ENCODE data around the gene OR10D3. TPM values are rescaled to one million over a fixed set of nuclear protein-coding genes. Genes with fewer than 3 reads are reported as not detected.
"Not testable (repeated sequence)": the region's sequence is repeated elsewhere in the genome, so short reads cannot be mapped to it uniquely, and the experiment has no call there.

OR10D3 gene
- polyA plus RNA-seq, 1 experiment = not detected

DNA sequence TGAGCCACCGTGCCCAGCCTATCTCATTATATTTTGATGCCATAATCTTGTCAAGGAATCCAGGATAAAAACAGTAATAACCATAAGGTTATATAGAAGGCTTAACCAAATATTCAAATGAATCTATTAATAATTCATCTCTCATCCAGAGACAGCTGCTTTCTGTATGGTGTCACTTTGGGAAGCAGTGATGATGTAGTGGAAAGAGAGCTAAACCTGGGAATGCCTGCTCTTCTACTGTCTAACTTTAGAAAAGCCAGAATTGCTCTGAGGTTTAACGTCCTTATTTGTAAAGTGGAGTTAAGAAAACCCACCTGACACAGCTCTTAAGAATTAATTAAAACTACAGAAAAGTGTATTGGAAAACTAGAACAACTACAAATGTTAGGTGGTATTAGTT lies 29.3 kb upstream of the OR10D3 start:
- Histone ChIP-seq H3K4me3 (ENCODE audit: low read depth, low read length) (no peak overlapping the region), H3K36me3 (ENCODE audit: control insufficient read depth, insufficient read depth, low read length) (no peaks in the 10 kb centered on the region), H3K27me3 (ENCODE audit: control insufficient read depth, insufficient read depth, low read length) (no peaks in the 10 kb centered on the region)
- TF ChIP-seq, protein P1, sequence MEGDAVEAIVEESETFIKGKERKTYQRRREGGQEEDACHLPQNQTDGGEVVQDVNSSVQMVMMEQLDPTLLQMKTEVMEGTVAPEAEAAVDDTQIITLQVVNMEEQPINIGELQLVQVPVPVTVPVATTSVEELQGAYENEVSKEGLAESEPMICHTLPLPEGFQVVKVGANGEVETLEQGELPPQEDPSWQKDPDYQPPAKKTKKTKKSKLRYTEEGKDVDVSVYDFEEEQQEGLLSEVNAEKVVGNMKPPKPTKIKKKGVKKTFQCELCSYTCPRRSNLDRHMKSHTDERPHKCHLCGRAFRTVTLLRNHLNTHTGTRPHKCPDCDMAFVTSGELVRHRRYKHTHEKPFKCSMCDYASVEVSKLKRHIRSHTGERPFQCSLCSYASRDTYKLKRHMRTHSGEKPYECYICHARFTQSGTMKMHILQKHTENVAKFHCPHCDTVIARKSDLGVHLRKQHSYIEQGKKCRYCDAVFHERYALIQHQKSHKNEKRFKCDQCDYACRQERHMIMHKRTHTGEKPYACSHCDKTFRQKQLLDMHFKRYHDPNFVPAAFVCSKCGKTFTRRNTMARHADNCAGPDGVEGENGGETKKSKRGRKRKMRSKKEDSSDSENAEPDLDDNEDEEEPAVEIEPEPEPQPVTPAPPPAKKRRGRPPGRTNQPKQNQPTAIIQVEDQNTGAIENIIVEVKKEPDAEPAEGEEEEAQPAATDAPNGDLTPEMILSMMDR (IDR thresholded peaks at IDR 0.05; ENCODE audit: insufficient read depth, low read depth, low read length) = no peak
- CTCF ChIA-PET = no interaction called here
- POLR2A ChIA-PET = no interaction called here
- no peak for DNase-seq (ENCODE audit: low read depth)

DNA sequence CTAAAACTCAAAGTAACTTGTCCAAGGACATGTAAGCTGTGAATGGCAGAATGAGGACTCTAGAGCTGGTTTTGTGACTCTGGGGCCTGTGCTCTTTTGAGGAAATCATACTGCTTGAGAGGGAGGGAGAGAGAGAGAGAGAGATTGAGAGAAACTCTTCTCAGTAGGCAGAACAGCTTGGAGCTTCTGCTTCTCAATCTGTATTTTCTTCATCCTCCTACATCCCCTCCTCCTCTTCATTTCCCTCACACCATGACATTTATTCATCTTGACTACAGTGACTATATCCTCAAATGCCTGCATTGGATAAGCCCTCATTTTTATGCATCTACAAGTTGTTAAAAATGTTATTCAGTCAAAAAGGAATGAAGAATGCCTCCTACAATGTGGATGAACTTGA lies 23.7 kb upstream of the OR10D3 start:
- no peak overlapping the region for H3K4me3 ChIP-seq (ENCODE audit: low read depth, low read length)
- TF ChIP-seq, protein P1 (IDR thresholded peaks at IDR 0.05; ENCODE audit: insufficient read depth, low read depth, low read length) = no peak
- POLR2A ChIA-PET = no interaction called here
- no peaks in the 10 kb centered on the region for H3K36me3 ChIP-seq (ENCODE audit: control insufficient read depth, insufficient read depth, low read length)
- no peak for DNase-seq (ENCODE audit: low read depth)
- CTCF ChIA-PET = no interaction called here
- no peaks in the 10 kb centered on the region for H3K27me3 ChIP-seq (ENCODE audit: control insufficient read depth, insufficient read depth, low read length)

DNA sequence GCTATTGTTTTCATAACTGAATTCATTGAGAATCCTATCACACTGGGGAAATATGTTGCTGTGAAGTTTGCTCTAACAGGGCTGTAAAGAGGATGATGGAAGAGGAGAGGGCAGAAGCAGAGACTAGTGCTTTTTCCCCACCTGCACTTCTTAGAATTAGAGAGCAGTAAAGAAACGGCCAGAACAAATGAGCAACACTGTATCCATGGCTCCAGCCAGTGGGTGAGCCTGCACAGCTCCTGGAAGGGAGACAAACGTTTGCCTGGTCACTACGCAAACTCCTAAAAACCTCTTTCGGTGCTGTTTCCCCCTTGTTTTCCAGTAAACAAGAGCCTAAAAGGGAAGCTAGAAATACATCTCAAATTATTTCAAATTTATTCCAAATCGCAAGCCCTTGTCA lies 22.2 kb upstream of the OR10D3 start:
- Histone ChIP-seq H3K4me3 (ENCODE audit: low read depth, low read length) (no peak overlapping the region), H3K27me3 (ENCODE audit: control insufficient read depth, insufficient read depth, low read length) (no peaks in the 10 kb centered on the region), H3K36me3 (ENCODE audit: control insufficient read depth, insufficient read depth, low read length) (no peaks in the 10 kb centered on the region)
- ChIA-PET CTCF (no interaction called here), POLR2A (no interaction called here)
- TF ChIP-seq, protein P1 (IDR thresholded peaks at IDR 0.05; ENCODE audit: insufficient read depth, low read depth, low read length) = no peak
- no peak for DNase-seq (ENCODE audit: low read depth)

DNA sequence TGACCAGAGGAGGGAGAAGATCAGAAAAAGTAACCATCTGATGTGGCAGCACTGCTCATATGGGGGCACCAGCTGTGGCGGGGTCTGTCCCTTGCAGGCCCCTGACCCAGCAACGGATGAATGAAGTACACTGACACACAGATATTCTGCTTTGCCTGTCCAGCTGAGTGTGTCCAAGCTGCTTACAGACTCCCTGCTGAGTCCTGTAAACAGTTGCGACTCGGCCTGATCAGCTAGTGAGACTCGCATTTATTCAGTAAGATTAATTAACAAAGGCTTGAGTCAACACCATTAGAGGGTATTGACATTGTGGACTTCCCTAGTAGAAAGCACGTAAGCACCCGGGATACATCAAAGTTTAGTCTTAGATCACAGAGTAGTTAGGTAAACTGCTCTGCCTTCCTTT lies 15.3 kb upstream of the OR10D3 start:
- POLR2A ChIA-PET = no interaction called here

DNA sequence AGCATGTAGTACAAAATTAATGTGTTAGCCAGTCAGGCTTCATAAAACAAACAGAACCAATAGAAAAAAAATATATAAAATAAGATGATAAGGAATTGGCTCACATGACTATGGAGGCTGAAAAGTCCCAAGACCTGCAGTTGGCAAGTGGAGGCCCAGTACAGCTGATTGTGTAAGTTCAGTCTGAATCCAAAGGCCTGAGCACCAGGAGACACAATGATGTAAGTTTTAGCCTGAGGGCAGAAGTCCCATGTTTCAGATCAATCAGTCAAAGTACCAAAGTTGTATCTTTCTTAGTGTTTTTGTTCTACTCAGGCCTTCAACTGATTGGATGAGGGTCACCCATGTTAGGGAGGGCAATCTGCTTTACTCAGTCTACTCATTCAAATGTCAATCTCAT lies 14.3 kb upstream of the OR10D3 start:
- POLR2A ChIA-PET = no interaction called here
- H3K27me3 ChIP-seq (ENCODE audit: control insufficient read depth, insufficient read depth, low read length) = no peaks in the 10 kb centered on the region
- DNase-seq (ENCODE audit: low read depth) = no peak
- H3K36me3 ChIP-seq (ENCODE audit: control insufficient read depth, insufficient read depth, low read length) = no peaks in the 10 kb centered on the region
- H3K4me3 ChIP-seq (ENCODE audit: low read depth, low read length) = no peak overlapping the region
- TF ChIP-seq, protein P1 (IDR thresholded peaks at IDR 0.05; ENCODE audit: insufficient read depth, low read depth, low read length) = no peak
- CTCF ChIA-PET = no interaction called here

More for the DNA sequence above, 15.3 kb upstream of the OR10D3 start:
- H3K27me3 ChIP-seq (ENCODE audit: control insufficient read depth, insufficient read depth, low read length) = no peaks in the 10 kb centered on the region
- TF ChIP-seq, protein P1 (IDR thresholded peaks at IDR 0.05; ENCODE audit: insufficient read depth, low read depth, low read length) = no peak
- H3K4me3 ChIP-seq (ENCODE audit: low read depth, low read length) = no peak overlapping the region
- CTCF ChIA-PET = interaction anchor here (1.8 kb wide), 1 partner anchor 27 kb away, joined by 6 read pairs; no protein-coding TSS in a partner anchor
- no peak for DNase-seq (ENCODE audit: low read depth)
- no peaks in the 10 kb centered on the region for H3K36me3 ChIP-seq (ENCODE audit: control insufficient read depth, insufficient read depth, low read length)

DNA sequence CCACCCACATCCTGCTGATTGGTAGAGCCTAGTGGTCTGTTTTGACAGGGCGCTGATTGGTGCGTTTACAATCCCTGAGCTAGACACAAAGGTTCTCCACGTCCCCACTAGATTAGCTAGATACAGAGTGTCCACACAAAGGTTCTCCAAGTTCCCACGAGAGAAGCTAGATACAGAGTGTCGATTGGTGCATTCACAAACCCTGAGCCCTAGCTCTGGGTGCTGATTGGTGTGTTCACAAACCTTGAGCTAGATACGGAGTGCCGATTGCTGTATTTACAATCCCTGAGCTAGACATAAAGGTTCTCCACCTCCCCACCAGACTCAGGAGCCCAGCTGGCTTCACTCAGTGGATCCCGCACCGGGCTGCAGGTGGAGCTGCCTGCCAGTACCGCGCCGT lies 12.8 kb upstream of the OR10D3 start:
- H3K4me3 ChIP-seq (ENCODE audit: low read depth, low read length); H3K36me3 ChIP-seq (ENCODE audit: control insufficient read depth, insufficient read depth, low read length); H3K27me3 ChIP-seq (ENCODE audit: control insufficient read depth, insufficient read depth, low read length); DNase-seq (ENCODE audit: low read depth); POLR2A ChIA-PET: not testable (repeated sequence)
- CTCF ChIA-PET = interaction anchor here (0.9 kb wide), 1 partner anchor 99 kb away, joined by 3 read pairs; no protein-coding TSS in a partner anchor

Measured in BJ (cell line).